Limb (tissue), 2 donors: ENCODE measurements around the gene PROKR1.

Experiments
- DNase-seq, 2 donors: peaks; one replicate each; pipeline ENCODE4 v3.0.0-alpha.2; 2016; ENCODE audit errors: extremely low spot score in 2 of 2

Gene PROKR1

DNA sequence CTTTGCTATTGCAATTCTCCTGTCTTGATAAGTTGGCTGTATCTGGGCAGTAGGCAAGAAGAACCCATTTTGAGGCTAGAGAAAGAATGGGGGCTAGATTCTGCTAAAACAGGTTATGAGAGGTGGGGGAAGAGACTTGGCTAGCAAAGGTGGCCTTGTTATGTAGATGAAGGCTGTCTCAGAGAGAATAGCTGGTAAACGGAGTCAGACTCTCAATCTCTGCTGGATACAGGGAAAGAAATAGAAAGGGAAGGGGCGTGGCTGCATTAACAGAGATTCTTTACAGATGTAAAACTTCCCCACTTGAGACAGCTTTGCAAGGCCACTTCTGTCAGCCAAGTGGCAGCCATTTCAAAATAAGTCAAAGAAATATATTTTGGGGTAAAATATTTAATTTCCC, 53.2 kb downstream of the PROKR1 start:
- no peak for DNase-seq

DNA sequence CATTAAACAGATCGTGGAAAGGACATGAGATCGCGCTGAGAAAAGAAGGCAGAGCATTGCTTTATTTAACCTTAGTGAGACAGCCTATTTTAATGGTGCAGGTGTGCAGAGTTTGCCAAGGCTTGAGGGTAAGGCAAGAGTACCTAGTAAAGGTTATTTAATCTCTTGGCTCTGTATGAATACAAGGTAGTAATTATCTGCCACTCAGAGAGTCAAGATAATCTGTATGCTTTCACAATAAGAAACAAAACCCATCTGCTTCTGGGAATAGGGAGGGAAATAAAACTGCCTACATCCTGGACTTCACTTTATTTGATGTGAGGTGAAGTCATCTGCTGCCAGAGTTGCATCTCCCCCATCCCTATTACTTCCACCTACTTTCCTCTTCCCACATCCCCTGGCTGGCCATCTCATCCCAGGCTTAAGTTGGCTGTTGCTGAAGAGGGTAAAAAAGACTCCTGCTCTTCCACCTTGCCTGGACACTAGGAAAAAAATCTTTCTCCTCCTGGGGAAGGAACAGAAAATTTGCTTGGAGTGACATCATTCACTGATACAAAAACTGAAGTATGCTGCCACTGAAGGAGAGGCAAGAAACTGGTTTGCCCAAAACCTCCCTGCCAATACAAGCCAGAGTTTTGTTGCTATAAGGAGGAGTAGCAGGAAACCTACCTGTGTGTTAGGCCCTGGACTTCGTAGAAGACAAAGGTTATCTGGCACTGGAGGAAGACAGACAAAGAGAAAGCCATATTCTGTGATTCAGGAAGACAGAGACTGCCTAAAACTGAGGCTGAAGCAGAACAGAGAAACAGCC, 55.4 kb downstream of the PROKR1 start:
- no peak for DNase-seq

DNA sequence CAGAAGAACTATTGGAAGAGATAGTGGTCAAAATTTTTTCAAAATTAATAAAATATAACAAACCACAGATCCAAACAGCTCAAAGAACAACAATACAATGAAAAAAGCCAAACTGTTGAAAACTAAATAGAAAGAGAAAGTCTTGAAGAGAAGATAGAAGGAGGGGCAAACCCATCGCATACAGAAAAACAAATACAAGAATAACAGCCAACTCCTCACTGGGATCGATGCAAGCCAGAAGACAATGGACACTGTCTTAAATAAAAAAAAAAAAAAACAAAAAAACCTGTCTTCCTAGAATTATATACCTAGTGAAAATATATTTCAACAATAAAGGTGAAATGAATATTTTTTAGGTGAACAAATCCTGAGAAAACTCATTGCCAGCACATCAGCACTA, 57.2 kb downstream of the PROKR1 start:
- DNase-seq: no peak

DNA sequence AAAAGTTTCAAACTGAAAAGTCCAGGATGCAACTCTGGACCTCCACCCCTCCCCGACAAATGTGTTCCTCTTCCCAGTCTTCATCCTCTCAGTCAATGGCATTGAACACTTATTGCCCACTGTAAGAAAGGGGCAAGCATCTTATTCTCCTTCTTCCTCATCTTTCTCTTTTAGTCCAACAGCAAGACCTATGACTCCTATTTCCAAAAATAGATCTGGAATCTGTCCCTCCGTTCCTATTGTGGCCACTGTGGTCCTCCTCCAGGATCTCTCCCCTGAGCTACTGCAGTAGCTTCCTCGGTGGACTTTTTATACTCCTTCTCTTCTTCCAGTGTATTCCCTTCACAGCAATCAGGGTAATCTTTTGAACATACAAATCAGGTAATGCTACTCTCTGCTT, 63.3 kb downstream of the PROKR1 start:
- no peak for DNase-seq
